NCI-H748 treated with DMSO at 0.1 percent for 48 hours (cell line): ENCODE data around the gene OR4D5.

Source experiments
- DNase-seq: peaks from one replicate; lab custom pipeline; 2025; lab: John Stamatoyannopoulos, UW

Gene OR4D5

GRCh38 chr11:123939317-123939716 lies at the start of gene OR4D5:
Gene OR4D5 (plus strand): TSS chr11:123939617. CDS start chr11:123939617, 0 bp downstream.
- DNase-seq, result no peak

- DNase-seq, result no peak
Measured at GRCh38 chr11:123892031-123892430, 47.4 kb upstream of the OR4D5 start.

- DNase-seq, result no peak
Measured at GRCh38 chr11:123899792-123900191, 39.6 kb upstream of the OR4D5 start.

GRCh38 chr11:123901867-123902266 lies 37.5 kb upstream of the OR4D5 start, which contains the start of gene OR8D4:
Gene OR8D4 (plus strand): TSS chr11:123902167. CDS start chr11:123906432, 4,265 bp downstream.
- DNase-seq, result no peak

GRCh38 chr11:123903932-123904331 lies 35.5 kb upstream of the OR4D5 start:
- no peak for DNase-seq

- DNase-seq, result no peak
Measured at GRCh38 chr11:123904932-123905331, 34.5 kb upstream of the OR4D5 start.

- DNase-seq, result no peak
Measured at GRCh38 chr11:123905826-123906225, 33.6 kb upstream of the OR4D5 start.

GRCh38 chr11:123920943-123921342 lies 18.5 kb upstream of the OR4D5 start:
- DNase-seq, result no peak

- no peak for DNase-seq
Measured at GRCh38 chr11:123924027-123924426, 15.4 kb upstream of the OR4D5 start.

- DNase-seq, result no peak
Measured at GRCh38 chr11:123942413-123942812, 3.0 kb downstream of the OR4D5 start.

- no peak for DNase-seq
Measured at GRCh38 chr11:123943738-123944137, 4.3 kb downstream of the OR4D5 start, which contains the start of gene OR6T1. Gene OR6T1 (minus strand): TSS chr11:123943838. CDS start chr11:123943838, 0 bp downstream.

GRCh38 chr11:123945132-123945531 lies 5.7 kb downstream of the OR4D5 start:
- DNase-seq, result no peak

- DNase-seq, result no peak
Measured at GRCh38 chr11:123956752-123957151, 17.3 kb downstream of the OR4D5 start.

- no peak for DNase-seq
Measured at GRCh38 chr11:123973816-123974215, 34.4 kb downstream of the OR4D5 start.

- no peak for DNase-seq
Measured at GRCh38 chr11:123976770-123977560, 37.5 kb downstream of the OR4D5 start.

- no peak for DNase-seq
Measured at GRCh38 chr11:123977731-123978347, 38.4 kb downstream of the OR4D5 start, which contains the start of gene OR10S1. Gene OR10S1 (minus strand): TSS chr11:123977781. CDS start chr11:123977664, 117 bp downstream.

GRCh38 chr11:123979311-123979710 lies 39.9 kb downstream of the OR4D5 start:
- DNase-seq, result no peak
